Activated CD8-positive, alpha-beta memory T cell treated with anti-CD3 and anti-CD28 coated beads for 36 hours (primary cell): ENCODE results near the gene NEK1. TPM values are rescaled to one million over a fixed set of nuclear protein-coding genes. Genes with fewer than 3 reads are reported as not detected.
"Not testable (repeated sequence)": the region's sequence is repeated elsewhere in the genome, so short reads cannot be mapped to it uniquely, and the experiment has no call there.

ENCODE experiments used
- CTCF ChIA-PET: fragments of 350-600 bp; sonication (Branson Sonifier 250); formaldehyde crosslinking; loops from one replicate; lab custom pipeline; 2021; ENCODE audit warnings: antibody characterized with exemption; lab: Charles Lee
- POLR2A ChIA-PET: fragments of 350-600 bp; sonication (Branson Sonifier 250); formaldehyde crosslinking; loops from one replicate; lab custom pipeline; 2021; ENCODE audit warnings: antibody characterized with exemption; lab: Charles Lee
- total RNA-seq, 2 experiments: library from RNA; stranded (reverse); gene quantifications; one replicate each; pipeline ENCODE4 v1.2.3, GENCODE V29; 2021

Gene NEK1
- total RNA-seq, 2 experiments from 2014 or later: 10.9 to 11.4 TPM

DNA sequence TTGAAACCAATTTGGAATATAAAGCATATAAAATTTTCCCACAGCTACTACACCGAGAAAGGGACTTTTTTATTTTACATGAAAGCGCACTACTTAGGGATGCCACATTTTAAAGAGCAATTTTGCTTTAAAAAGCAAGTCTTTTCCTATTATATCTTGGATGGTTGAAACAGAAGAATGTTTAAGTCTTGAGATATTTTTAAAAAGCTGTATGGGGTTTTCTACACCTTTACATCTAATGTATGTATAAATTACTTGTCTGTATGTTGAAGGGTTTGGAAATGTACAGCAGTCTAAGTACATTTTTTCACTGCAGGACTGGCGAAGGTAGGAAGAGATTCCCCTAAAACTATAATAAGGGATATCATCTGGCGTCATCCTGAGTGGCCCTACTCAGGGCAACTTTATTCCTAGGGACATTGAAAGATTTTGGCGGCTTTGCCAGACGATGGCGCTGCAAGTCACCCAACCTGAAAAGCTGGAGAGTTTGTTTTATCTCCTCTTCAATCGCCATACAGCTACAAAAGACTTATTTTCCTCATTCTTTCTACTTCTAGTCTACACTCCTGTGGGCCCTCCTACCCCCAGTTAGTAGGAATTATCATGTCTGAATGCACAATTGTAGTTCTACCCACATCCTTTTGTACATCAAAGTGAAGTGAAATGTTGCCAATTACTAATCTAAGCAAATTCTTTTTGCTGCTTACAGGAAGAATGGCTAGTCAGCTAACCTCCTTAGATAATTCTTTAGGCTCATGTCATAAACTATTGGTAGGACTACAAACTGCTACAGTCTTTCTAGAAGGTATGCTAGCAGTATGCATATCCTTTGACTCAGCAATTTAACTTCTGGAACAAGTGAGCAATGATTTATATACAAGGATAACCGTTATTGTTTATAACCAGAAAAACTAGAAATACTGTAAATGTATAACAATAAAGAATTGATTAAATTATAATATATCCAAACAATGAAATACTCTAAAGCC is 782 bp upstream of the NEK1 start:
- CTCF ChIA-PET: interaction anchor here (0.7 to 1.5 kb wide), 7 partner anchors 10 to 197 kb away, joined by 3 to 6 read pairs (median 3); partner anchors contain the start of gene HPF1

DNA sequence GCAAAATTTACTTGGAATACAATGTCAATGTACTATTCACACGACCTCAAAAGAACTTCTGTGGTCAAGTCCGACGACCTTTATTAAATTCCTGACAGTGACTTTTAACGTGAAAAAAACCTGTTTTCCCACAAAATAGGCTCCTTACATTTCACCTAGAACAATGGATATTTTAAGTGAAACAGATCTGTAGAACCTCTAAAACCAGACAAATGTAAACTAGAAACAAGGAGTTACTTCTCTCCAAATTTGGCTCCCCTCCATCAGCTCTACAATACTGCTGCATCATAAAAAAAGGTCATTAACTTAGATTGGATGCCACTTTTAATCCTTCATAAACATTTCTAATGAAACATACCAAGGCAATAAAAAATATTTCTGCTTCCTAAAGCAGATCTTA is 1.2 kb downstream of the NEK1 start:
- ChIA-PET POLR2A (interaction anchor here (2.3 kb wide), 1 partner anchor 10 kb away, joined by 8 read pairs; no protein-coding TSS in a partner anchor), CTCF (no interaction called here)

More for the DNA sequence above, 782 bp upstream of the NEK1 start:
- POLR2A ChIA-PET: interaction anchor here (0.7 kb wide), 1 partner anchor 9 kb away, joined by 3 read pairs; no protein-coding TSS in a partner anchor

DNA sequence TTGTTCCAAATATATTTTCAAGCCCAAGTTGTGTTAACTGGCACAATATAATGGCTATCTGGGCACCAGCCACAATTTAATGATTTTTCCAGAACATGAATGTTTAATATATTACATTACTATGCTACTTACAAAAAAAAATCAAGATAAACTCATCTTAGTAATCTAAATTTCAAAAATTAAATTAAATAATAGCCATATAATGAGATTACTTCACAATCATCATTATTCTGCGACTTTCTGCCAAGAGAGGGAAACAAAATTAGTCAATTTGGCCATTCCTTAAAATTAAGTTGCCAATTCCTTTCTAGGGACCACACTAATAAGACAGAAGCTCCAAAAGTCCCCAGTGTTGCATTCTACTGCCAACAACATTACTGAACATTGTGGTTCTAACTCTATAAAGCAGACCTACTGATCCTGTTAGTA is 7.5 kb downstream of the NEK1 start:
- POLR2A ChIA-PET: no interaction called here
- CTCF ChIA-PET: no interaction called here

- ChIA-PET CTCF (no interaction called here), POLR2A (no interaction called here)
Measured at GRCh38 chr4:169604131-169604900, 8.1 kb downstream of the NEK1 start.

DNA sequence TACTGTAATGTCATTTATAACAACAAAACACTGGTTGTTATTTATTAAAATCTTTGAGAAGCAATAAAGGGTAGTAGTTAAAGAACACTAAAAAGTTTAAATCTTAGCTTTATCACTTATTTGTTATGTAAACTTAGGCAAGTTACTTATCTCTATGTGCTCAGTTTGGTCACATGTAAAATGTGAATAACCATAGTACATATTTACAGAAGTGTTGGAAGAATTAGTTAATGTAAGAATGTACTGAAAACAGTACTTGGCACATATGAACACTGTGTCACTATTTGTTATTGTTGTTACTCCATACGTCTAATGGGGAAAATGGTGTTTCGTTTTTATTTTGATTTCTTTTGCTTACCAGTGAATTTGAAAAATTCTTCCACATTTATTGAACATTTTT is 9.1 kb downstream of the NEK1 start:
- ChIA-PET POLR2A (no interaction called here), CTCF (no interaction called here)

DNA sequence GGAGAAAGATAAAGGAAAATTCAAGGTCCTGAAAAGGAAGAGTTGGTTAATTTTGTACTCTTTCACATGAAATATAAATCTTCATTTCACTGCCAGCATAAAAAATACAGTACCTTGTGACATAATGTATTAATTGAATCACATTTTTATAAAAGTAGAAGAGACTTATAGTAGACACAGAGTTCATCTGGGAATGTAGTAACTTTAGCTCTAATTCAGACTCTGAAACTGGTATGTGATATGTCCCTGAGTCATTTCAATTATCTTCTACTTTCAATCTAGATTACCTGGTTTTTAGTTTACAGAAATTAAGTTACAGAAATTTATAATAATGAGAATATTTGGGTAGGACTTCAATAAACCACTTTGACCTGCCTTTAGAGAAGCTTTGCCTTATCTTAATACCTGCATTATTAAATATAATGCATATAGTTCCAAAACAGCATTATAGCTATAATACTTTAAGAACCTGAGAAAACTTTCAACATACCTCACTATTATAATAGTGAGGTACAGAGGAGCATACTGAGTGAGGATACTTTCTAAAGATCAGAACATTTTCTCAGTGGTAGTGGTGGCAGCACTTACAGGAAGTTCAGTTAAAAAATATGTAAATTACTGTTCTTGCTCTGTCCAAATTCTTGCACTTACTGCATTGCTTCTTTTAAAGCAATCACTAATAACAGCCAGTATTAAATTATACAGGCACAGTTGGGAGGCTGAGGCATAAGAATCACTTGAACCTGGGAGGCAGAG is 11.2 kb downstream of the NEK1 start:
- ChIA-PET CTCF (interaction anchor here (1.2 kb wide), 1 partner anchor 12 kb away, joined by 6 read pairs; the partner anchor contains the start of gene NEK1), POLR2A (no interaction called here)

DNA sequence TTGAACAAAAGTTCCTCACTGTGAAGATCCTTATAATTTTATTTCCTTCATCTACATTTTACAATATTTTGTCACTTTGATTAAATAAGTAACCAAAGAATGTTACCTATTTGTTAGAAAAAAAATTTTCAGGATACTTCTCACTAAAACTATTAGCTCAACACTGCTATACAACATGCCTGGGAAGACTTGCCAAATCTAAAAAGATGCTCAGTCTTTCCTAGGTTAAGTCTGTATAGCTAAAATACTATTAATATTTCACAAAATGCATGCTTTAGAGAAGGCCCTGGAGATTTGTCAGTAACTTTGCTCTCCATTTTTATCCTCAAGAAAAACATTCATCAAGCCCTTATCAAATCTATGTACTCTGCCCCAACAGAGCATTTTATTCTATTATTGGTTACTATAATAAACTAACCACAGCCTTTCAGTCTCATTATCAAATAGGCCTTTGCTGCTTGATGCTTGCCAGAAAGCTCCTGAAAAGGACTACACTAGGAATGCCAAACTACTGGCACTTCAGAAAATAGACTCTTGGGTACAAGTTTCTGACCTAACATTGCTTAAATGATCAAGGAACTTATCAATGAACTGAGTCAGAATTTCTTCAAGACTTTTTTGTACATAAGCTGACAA is 17.7 kb downstream of the NEK1 start:
- POLR2A ChIA-PET: no interaction called here
- CTCF ChIA-PET: no interaction called here

DNA sequence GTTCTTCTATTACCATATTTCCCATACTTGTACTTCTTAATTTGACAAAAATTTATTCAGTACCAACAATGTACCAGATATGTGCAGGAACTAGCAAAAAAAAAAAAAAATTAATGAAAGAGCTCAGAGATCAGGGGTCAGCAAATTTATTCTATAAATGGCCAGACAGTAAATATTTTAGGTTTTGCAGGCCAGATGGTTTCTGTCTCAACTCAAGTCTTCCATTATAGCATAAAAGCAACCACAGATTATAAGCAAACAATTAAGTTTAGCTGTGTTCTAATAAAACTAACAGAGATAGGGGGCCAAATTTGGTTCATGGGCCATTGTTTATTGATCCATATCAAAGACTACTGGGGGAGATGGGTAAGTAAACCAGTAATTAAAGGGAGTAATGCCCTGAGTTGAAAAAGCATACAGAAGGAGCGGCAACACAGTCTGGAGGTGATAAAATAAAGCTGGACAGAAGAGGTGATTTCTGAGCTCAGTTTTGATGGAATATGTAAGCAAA is 19.3 kb downstream of the NEK1 start:
- ChIA-PET CTCF (no interaction called here), POLR2A (no interaction called here)

DNA sequence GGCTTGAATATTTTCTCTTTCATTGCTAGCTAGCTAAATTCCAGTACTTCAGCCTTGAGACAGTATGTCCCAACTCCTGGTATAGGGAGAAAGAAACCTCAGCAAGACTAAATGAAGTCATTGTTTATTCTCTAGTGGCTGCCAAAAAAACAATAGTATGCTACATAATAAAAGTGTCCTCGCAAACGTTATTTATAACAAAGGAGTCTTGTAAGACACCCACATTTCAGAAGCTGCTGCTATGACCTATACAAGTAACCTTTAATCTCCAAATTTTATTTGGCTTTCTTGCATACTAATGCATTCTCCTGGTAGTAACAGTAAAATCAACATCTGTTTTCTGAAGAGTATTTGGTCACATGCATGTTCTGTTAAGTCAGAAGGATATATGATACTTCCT is 28.8 kb downstream of the NEK1 start:
- ChIA-PET CTCF (no interaction called here), POLR2A (no interaction called here)

GRCh38 chr4:169582706-169583105 is 29.7 kb downstream of the NEK1 start:
- CTCF ChIA-PET: no interaction called here
- POLR2A ChIA-PET: no interaction called here

- POLR2A ChIA-PET: no interaction called here
- CTCF ChIA-PET: no interaction called here
Measured at GRCh38 chr4:169582203-169582602, 30.2 kb downstream of the NEK1 start.

- ChIA-PET CTCF (no interaction called here), POLR2A (no interaction called here)
Measured at GRCh38 chr4:169573889-169574288, 38.5 kb downstream of the NEK1 start.

- POLR2A ChIA-PET: no interaction called here
- CTCF ChIA-PET: no interaction called here
Measured at GRCh38 chr4:169571435-169571834, 40.9 kb downstream of the NEK1 start.

DNA sequence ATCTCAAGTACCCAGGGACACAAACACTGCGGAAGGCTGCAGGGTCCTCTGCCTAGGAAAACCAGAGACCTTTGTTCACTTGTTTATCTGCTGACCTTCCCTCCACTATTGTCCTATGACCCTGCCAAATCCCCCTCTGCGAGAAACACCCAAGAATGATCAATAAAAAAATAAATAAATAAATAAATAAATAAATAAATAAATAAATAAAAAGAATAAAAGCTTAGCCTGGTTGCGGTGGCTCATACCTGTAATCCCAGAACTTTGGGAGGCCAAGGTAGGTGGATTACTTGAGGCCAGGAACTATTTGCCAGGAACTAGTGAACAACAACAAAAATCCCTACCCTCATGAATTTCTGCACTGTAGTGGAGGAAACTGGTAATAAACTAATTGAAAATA is 41.4 kb downstream of the NEK1 start:
- POLR2A ChIA-PET, CTCF ChIA-PET: not testable (repeated sequence)

DNA sequence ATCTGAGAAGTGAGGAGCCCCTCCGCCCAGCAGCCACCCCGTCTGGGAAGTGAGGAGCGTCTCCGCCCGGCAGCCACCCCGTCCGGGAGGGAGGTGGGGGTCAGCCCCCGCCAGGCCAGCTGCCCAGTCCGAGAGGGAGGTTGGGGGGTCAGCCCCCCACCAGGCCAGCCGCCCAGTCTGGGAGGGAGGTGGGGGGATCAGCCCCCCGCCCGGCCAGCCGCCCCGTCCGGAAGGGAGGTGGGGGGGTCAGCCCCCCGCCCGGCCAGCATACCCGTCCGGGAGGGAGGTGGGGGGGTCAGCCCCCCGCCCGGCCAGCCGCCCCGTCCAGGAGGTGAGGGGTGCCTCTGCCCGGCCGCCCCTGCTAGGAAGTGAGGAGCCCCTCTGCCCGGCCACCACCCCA is 42.1 kb downstream of the NEK1 start:
- CTCF ChIA-PET, POLR2A ChIA-PET: not testable (repeated sequence)

GRCh38 chr4:169569188-169569587 is 43.2 kb downstream of the NEK1 start:
- CTCF ChIA-PET, POLR2A ChIA-PET: not testable (repeated sequence)

DNA sequence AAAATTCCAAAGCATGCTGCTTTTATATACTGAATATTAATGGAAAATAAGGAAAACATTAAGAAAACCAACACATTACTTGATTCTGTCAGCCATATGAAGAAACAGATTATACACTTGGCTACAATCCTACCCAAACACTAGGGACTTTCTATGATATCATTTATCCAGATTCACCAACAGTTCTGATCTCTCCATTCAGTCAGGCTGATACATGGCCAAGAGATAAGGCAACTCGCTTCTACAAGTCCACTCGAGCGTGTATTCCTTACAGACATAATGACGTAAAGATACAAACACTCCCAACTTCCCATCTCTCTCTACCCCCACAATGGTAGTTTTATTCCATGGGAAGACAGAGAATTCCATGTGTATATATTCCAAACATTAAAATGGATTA is 44.5 kb downstream of the NEK1 start:
- CTCF ChIA-PET: no interaction called here
- POLR2A ChIA-PET: no interaction called here

DNA sequence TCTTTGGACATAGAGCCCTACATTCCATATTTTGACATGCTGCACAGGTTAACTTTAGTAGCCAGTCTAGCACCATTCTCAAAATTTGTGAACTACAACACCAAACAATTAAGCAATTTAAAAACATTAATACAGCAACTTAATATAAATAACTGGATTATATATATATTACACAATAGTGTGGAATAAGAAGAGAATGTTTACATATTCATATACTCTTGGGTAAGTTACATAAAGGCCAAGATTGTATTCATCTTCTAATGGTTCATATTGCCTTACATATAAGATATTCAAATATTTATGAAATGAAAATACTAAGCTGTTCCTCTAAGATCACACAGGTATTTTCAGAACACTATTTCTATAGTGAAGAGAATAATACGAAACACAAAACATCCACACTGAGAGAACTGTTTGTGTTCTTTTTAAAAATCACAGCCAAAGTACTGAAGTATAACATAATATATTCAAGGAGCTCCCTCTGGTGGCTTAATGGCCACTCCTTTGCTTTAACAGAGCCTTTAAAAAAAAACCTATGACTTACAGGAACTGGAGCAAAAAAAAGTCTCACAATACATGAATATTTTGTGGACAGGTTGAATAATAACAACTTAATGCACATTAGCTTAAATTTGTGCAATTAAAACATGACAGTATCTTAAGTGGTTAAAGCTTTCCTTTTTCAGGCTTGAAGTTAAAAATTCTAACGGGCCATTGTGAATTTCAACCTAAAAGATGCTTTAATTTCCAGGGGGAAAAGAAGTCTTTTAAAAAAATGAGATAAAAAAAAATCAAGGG is 46.2 kb downstream of the NEK1 start:
- ChIA-PET POLR2A (no interaction called here), CTCF (interaction anchor here (1.2 kb wide), 1 partner anchor 10 kb away, joined by 4 read pairs; no protein-coding TSS in a partner anchor)
